Nucleus accumbens (tissue), 56 donors: ENCODE data around the gene FAM222A.

Source experiments
- DNase-seq, 56 donors: peaks; one replicate each; lab custom pipeline; 2025; lab: John Stamatoyannopoulos, UW

Gene FAM222A

GRCh38 chr12:109735051-109735521 lies 21.5 kb downstream of the FAM222A start:
- DNase-seq: peak in 1 of 56 donors; percentile 32

DNA sequence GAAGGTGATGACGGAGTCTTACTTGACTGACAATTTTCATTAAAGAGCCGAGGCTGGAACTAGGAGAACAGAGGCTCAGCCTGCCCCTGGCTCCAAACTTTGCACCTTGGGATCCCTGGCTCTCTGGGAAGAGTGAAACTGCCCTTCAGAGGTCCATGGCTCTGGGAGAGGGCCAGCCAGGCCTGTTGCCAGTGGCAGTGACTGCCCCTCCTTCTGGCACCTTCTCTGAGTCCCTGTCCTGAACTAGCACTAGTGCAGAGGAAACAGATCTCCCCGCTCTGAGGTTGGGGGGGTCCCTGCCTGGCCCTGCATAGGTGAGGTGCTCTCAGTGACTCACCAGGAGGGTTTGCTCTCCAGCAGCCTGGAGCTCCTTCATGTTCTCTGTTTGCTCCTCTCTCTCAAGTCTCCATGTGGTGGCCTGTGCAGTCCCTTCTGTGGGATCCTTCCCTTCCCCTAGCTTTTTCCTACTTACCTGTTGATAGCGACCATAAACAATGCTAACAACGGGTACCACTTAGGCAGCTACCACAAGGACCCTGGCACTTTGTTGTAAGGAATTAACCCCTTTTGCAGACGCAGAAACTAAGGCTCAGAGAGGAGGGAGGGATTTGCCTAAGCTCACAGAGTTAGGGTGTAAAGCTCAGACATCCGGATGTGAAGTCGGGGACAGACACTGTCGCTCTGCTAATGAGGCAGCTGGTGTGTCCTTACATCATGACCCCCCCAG lies 22.4 kb downstream of the FAM222A start:
- peak in 1 of 56 donors; percentile 32 for DNase-seq

DNA sequence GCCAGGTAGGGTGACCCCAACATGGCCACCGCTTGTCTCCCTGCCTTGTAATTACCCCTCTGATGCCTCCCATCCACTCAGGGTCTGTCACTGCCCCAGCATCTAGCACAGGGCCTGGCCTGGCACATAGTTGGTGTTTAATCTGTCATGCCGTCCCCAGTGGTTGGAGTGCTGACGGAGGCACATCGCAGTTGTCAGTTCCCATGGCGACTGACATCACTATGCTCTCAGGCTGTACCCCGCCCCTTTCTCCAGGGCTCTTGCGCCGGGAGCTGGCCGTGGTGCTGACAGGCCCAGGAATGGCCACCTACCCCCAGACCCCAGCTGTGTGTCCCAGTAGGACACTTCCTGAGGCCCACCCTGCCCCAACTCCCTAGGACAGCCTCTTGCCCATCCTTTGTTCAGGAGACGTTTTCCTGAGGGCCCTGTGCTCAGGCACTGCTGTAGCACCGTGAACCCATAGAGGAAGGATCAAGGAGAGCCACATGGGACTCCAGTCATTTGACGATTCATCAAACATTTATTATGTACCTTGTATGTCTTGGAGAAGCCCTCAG lies 23.0 kb downstream of the FAM222A start:
- DNase-seq: peak in 11 of 56 donors; percentile 19 to 47 (median 29)

GRCh38 chr12:109737126-109737525 lies 23.5 kb downstream of the FAM222A start:
- DNase-seq: no peak

DNA sequence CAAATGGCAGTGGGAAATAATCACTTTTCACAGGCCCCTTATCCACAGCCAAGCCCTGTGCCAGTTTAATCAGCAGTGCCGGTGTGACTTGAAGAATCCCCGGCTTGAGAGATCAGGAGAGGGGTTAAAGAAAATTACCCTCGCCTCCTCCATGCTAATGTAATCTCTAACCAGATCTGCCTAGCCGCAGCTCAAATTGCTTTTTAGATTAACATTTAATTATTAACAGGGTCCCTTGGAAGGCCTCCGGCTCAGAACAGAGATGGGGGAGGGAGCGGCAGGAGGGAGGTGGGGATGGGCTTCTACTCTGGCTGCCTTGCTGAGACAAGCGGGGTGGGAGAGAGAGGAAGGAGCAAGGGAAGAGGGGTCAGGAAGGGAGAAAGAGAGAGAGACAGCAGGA lies 24.0 kb downstream of the FAM222A start:
- no peak for DNase-seq

GRCh38 chr12:109738209-109738608 lies 24.6 kb downstream of the FAM222A start:
- no peak for DNase-seq

DNA sequence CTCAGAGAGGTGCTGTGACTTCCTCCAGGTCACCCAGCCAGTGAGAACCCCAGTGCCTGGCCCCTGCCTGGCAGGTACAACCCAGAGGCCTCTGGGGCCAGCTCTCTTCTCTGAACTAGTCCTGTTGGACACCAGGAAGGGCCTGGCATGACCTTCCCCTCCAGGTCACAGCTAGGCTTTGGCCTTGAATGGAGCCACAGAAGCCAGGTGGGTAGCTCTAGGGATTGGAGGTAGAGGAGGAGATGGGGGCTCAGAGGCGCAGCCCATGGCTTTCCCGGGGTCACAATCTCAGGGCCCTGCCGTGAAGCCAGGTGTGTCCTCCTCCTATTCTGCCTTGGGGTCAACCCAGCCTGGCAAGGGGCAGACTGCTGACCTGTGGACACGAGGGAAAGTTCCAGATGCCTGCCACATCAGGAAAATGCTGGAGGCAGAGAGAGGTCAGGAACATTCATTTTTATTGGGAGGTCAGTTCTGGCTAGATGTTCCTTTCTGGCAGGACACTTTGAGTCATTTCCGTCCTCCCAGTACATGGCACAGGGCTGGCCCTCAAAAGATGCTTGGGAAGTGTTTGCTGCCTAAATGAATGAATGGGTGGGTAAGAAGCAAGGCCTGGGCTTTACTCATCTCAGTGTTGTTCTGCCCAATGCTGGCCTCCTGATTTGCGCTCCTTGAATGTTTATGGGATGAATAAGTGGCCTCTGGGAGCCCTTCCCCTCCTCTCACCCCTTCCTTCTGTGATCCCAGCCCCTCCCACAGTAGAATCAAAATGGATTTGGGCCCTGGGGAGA lies 25.4 kb downstream of the FAM222A start:
- DNase-seq: no peak

DNA sequence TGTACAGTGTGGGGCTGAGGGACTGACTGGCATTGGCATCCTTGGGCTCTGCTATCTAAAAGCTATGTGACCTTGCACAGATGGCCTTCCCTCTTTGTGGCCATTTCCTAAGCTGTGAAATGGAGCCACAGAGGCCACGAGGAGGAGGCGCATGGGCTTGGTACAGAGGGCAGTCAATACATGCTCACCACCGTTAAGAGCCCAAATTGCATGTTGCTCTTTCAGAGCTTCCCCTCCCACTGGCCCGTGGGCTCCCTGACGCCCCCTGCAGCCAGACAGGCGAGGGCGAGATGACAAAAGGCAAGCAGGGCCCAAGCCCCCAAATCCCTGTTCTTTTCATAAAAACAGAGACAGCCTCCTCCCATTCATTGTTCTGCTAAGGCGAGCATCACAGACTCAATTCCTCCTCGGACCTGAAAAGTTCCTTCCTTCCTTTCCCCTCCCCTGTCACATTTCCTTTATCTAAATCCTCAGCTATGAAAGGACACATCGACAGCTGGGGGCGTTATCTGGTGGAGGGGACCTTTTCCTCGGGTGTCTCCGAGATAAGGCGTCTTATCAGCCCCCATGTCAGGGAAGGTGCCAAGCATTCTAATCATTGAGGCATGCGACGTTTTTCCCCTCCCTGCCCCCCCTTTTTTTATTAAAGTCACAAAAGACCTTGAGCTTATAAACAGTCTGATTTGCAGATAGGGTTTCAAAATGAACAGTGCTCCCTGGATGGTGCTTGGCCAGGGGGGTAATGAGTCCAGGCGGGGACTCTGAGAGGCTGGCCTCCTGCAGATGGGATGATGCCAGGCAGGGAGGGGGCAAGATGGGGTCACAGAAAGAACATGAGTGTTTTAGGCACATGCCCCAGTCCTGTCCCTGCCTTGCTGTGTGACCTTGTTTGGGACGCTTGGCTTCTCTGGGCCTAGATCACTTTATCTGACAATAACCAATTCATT lies 26.4 kb downstream of the FAM222A start:
- DNase-seq: no peak

- no peak for DNase-seq
Measured at GRCh38 chr12:109740694-109741245, 27.1 kb downstream of the FAM222A start.

DNA sequence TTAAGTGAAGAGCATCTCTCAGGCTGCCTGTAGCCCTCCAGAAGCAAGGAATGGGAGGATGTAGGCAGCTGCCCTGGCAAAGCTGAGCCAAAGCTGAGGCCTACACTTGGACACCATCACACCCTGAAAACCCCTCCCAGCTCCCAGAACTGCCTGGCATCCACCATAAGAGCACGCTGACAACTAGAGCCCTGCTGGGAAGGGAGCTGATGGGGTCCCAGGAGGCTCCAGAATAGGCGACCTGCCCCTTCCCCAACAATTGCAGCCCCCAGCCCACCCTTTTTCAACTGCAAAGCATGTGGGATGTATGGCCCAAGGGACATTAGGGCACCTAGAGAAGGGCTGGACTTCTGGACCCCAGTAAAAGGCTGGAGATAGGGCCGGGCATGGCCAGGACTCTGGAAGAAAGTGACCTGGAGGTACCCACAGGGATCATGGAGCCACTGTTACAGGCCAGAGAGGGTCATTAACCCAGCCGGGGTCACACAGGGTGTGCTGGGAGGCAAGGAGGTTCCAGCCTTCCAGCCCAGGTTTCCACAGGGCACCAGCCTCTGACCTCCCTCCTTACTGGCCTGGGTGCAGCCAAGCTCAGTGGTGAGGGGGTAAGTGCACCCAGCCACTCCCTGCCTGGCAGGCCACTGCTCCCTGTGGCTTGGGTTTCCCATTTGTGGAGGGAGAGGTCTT lies 27.8 kb downstream of the FAM222A start:
- no peak for DNase-seq

GRCh38 chr12:109741970-109742703 lies 28.5 kb downstream of the FAM222A start:
- DNase-seq: no peak

GRCh38 chr12:109743076-109743910 lies 29.7 kb downstream of the FAM222A start:
- DNase-seq: no peak

DNA sequence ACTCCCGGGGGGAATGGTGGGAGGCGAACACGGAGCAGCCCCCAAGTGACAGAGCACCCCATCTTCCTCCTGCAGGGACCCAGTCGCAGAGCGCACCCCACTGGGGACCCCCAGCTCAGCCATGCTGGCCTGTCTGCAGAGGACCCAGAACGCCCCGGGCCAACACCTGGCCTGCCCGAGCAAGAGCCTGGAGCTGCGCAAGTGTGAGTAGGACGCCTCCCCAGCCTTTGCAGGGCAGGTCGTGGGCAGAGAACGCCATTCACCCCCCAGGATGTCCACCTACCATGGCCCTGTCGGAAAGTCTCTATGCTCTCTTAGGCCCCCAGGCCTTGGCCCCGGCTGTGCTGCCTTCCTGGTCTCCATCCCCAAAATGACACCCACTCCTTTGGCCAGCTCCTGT lies 30.4 kb downstream of the FAM222A start:
- no peak for DNase-seq

GRCh38 chr12:109744986-109745942 lies 31.6 kb downstream of the FAM222A start:
- no peak for DNase-seq

GRCh38 chr12:109752117-109753053 lies 38.8 kb downstream of the FAM222A start:
- no peak for DNase-seq

- no peak for DNase-seq
Measured at GRCh38 chr12:109753054-109753401, 39.4 kb downstream of the FAM222A start.
